OCI-LY1 (cell line): Measurements from ENCODE around the gene PPFIA1.

Source experiments
- H2AFZ ChIP-seq: fragments of 200-600 bp; sonication (generic), shearing (Covaris generic); 2 replicates; pipeline ENCODE4 v1.6.0; 2014; ENCODE audit warnings: antibody characterized with exemption, mild to moderate bottlenecking, low read length
- H3F3A ChIP-seq: fragments of 200-600 bp; sonication (generic), shearing (Covaris generic); 2 replicates; pipeline ENCODE4 v1.6.0; 2014; ENCODE audit warnings: mild to moderate bottlenecking, antibody characterized with exemption, low read length, moderate library complexity; ENCODE audit not compliant: insufficient read depth
- H3K27ac ChIP-seq: fragments of 200-600 bp; sonication (generic); 2 replicates; pipeline ENCODE4 v1.5.1; 2014; ENCODE audit warnings: low read length, mixed run types, mild to moderate bottlenecking, low read depth; ENCODE audit not compliant: poor library complexity, severe bottlenecking
- H3K27me3 ChIP-seq: fragments of 200-600 bp; sonication (generic); 2 replicates; pipeline ENCODE4 v1.6.0; 2014; ENCODE audit warnings: antibody characterized with exemption, mild to moderate bottlenecking, low read length, moderate library complexity; ENCODE audit not compliant: insufficient read depth
- H3K36me3 ChIP-seq: fragments of 200-600 bp; sonication (generic); 2 replicates; pipeline ENCODE4 v1.6.1; 2014; ENCODE audit warnings: mild to moderate bottlenecking, antibody characterized with exemption, low read length, moderate library complexity, mixed read lengths; ENCODE audit not compliant: insufficient read depth
- H3K4me1 ChIP-seq: fragments of 200-600 bp; sonication (generic); 2 replicates; pipeline ENCODE4 v1.5.1; 2014; ENCODE audit warnings: mild to moderate bottlenecking, low read length, moderate library complexity; ENCODE audit not compliant: insufficient read depth, severe bottlenecking
- H3K4me2 ChIP-seq: fragments of 200-600 bp; sonication (generic), shearing (Covaris generic); 2 replicates; pipeline ENCODE4 v1.6.1; 2014; ENCODE audit warnings: low read length
- H3K4me3 ChIP-seq: fragments of 200-600 bp; sonication (generic); 2 replicates; pipeline ENCODE4 v1.5.1; 2014; ENCODE audit warnings: low read length, low read depth, mild to moderate bottlenecking, mixed read lengths; ENCODE audit not compliant: poor library complexity, severe bottlenecking
- H3K79me2 ChIP-seq: fragments of 200-600 bp; shearing (Covaris generic); 2 replicates; pipeline ENCODE4 v1.6.1; 2016; ENCODE audit warnings: mixed run types, low read length, mixed read lengths; ENCODE audit not compliant: insufficient read depth
- H3K9ac ChIP-seq: fragments of 200-600 bp; sonication (generic), shearing (Covaris generic); 2 replicates; pipeline ENCODE4 v1.6.1; 2014; ENCODE audit warnings: mild to moderate bottlenecking, low read length, mixed read lengths
- H3K9me2 ChIP-seq: fragments of 200-600 bp; sonication (generic), shearing (Covaris generic); 2 replicates; pipeline ENCODE4 v1.6.1; 2014; ENCODE audit warnings: low read depth, mild to moderate bottlenecking, low read length, mixed read lengths
- H3K9me3 ChIP-seq: fragments of 200-600 bp; shearing (Covaris generic); 2 replicates; pipeline ENCODE4 v1.6.1; 2014; ENCODE audit warnings: low read length, mixed read lengths
- H4K20me1 ChIP-seq: fragments of 200-600 bp; sonication (generic), shearing (Covaris generic); 2 replicates; pipeline ENCODE4 v1.6.0; 2016; ENCODE audit warnings: mild to moderate bottlenecking, low read length; ENCODE audit not compliant: insufficient read depth
- EZH2 ChIP-seq: fragments of 200-600 bp; sonication (generic), shearing (Covaris generic); IDR thresholded peaks from 2 replicates; pipeline ENCODE4 v1.8.0; 2017; ENCODE audit warnings: borderline replicate concordance, mixed run types, mild to moderate bottlenecking, antibody characterized with exemption, low read length, moderate library complexity, mixed read lengths
- TF ChIP-seq, protein P1 (sequence below): fragments of 200-600 bp; sonication (generic), shearing (Covaris generic); IDR thresholded peaks from 2 replicates; pipeline ENCODE4 v1.5.1; 2017; ENCODE audit warnings: mild to moderate bottlenecking, antibody characterized with exemption, low read length, moderate library complexity, mixed read lengths

Gene PPFIA1

DNA sequence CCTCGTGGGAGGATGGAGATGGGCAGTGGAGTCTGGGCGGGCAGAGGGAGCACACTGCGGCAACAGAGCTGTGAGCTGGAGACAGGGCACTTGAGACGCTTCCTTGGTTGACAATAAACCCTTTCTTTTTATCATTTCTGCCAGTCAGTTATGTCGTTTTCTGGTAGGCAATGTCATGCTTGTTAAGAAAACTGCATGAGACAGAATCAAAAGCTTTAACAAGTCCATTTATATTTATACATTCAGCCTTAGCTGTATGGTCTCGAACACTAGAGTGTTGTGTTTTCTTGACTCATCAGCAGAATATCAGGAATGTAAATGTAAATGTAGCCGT is 31.9 kb downstream of the PPFIA1 start:
- H3K36me3 ChIP-seq, result peaks cover 33% of the 10 kb centered on the region
- no peaks in the 10 kb centered on the region for H3K9me3 ChIP-seq
- H3K9me2 ChIP-seq, result no peaks in the 10 kb centered on the region
- no peak overlapping the region for H3K4me3 ChIP-seq
- H3K27me3 ChIP-seq, result no peaks in the 10 kb centered on the region
- H3K4me1 ChIP-seq, result peaks cover 4% of the 10 kb centered on the region
- H3F3A ChIP-seq, result no peaks in the 10 kb centered on the region
- H4K20me1 ChIP-seq, result no peaks in the 10 kb centered on the region
- no peak overlapping the region for H3K27ac ChIP-seq
- H3K4me2 ChIP-seq, result no peak overlapping the region
- H3K79me2 ChIP-seq, result 0 out of 2 replicates have a peak, but pooled peaks cover 5% of the 10 kb centered on the region
- H3K9ac ChIP-seq, result no peak overlapping the region
- TF ChIP-seq EZH2, result no peak
- TF ChIP-seq, protein P1, sequence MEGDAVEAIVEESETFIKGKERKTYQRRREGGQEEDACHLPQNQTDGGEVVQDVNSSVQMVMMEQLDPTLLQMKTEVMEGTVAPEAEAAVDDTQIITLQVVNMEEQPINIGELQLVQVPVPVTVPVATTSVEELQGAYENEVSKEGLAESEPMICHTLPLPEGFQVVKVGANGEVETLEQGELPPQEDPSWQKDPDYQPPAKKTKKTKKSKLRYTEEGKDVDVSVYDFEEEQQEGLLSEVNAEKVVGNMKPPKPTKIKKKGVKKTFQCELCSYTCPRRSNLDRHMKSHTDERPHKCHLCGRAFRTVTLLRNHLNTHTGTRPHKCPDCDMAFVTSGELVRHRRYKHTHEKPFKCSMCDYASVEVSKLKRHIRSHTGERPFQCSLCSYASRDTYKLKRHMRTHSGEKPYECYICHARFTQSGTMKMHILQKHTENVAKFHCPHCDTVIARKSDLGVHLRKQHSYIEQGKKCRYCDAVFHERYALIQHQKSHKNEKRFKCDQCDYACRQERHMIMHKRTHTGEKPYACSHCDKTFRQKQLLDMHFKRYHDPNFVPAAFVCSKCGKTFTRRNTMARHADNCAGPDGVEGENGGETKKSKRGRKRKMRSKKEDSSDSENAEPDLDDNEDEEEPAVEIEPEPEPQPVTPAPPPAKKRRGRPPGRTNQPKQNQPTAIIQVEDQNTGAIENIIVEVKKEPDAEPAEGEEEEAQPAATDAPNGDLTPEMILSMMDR, result no peak
- no peak overlapping the region for H2AFZ ChIP-seq

DNA sequence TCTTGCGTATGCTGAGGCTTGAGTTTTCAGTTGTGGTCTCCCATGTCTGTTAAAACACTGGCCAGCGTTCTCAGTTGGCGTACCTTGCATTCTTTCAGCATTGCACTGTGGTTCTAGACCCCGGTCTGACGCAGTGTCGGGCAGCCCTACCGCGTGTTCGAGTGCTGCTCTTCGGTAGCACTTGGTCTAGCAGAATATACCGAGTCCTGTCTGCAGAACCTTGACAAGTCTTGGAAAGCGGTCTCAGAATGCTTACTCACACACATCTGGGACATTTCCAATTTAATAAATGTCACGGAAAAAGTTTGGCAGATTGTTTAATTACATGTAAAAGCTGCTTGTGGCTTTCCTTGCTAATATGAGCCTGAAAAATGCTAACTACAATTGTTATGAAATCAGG is 32.6 kb downstream of the PPFIA1 start:
- Histone ChIP-seq H2AFZ (no peak overlapping the region), H3K27ac (no peak overlapping the region), H3K9ac (no peak overlapping the region), H3K4me1 (peaks cover 4% of the 10 kb centered on the region), H3K4me2 (no peak overlapping the region), H3K9me2 (no peaks in the 10 kb centered on the region), H4K20me1 (no peaks in the 10 kb centered on the region), H3K9me3 (no peaks in the 10 kb centered on the region), H3K27me3 (no peaks in the 10 kb centered on the region), H3K36me3 (peaks cover 29% of the 10 kb centered on the region), H3K79me2 (0 out of 2 replicates have a peak, but pooled peaks cover 5% of the 10 kb centered on the region), H3F3A (no peaks in the 10 kb centered on the region), H3K4me3 (no peak overlapping the region)
- TF ChIP-seq EZH2, result no peak
- TF ChIP-seq, protein P1, result no peak

DNA sequence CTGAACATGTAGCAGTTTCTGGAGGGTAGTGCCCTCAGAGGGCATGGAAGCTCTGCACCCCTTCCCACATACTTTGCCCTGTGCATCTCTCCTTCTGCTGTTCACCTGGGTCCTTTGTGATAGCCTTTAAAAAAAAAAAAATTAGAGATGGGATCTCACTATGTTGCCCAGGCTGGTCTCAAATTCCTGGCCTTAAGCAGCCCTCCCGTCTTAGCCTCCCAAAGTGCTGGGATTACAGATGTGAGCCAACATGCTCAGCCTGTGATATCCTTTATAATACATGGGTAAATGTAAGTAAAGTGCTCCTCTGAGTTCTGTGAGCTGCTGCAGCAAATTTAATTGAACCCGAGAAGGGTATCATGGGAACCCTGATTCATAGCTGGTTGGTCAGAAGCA is 33.7 kb downstream of the PPFIA1 start:
- Histone ChIP-seq H2AFZ (no peak overlapping the region), H3K9me2 (no peaks in the 10 kb centered on the region), H3K4me1 (peaks cover 4% of the 10 kb centered on the region), H4K20me1 (no peaks in the 10 kb centered on the region), H3K4me2 (no peak overlapping the region), H3K4me3 (no peak overlapping the region), H3K27me3 (no peaks in the 10 kb centered on the region), H3K27ac (no peak overlapping the region), H3K79me2 (0 out of 2 replicates have a peak, but pooled peaks cover 5% of the 10 kb centered on the region), H3K9ac (no peak overlapping the region), H3K9me3 (no peaks in the 10 kb centered on the region), H3F3A (no peaks in the 10 kb centered on the region), H3K36me3 (peaks cover 20% of the 10 kb centered on the region)
- TF ChIP-seq, protein P1, result no peak
- no peak for TF ChIP-seq EZH2
